ENCODE data around the gene PHOSPHO2.

The PHOSPHO2 gene, protein sequence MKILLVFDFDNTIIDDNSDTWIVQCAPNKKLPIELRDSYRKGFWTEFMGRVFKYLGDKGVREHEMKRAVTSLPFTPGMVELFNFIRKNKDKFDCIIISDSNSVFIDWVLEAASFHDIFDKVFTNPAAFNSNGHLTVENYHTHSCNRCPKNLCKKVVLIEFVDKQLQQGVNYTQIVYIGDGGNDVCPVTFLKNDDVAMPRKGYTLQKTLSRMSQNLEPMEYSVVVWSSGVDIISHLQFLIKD

GRCh38 chr2:169694113-169694893 lies at the start of gene PHOSPHO2, which contains the start of gene CFAP210:
Gene PHOSPHO2 (plus strand): TSS chr2:169694469. CDS start chr2:169700972, 6,503 bp downstream.
Gene CFAP210 (minus strand): TSS chr2:169694405. CDS start chr2:169694327, 78 bp downstream.
- peaks cover 0 to 26% (median 22%) of the 10 kb centered on the region in 5 donors for H3K4me1 ChIP-seq (ENCODE audit: control insufficient read depth in 5 of 5, insufficient read depth in 5 of 5, low read length in 5 of 5)
- H3K27me3 ChIP-seq (ENCODE audit: control insufficient read depth in 5 of 5, insufficient read depth in 4 of 5, low read length in 5 of 5): no peaks in the 10 kb centered on the region
- peak within 1 kb of the TSS; percentile 0 to 92 (median 91) for H3K9ac ChIP-seq (ENCODE audit: low read length in 5 of 5)
- no peaks in the 10 kb centered on the region for H3K9me3 ChIP-seq (ENCODE audit: control insufficient read depth in 5 of 5, low read length in 5 of 5)
- peaks cover 0 to 2% (median 2%) of the 10 kb centered on the region in 5 donors for H3K36me3 ChIP-seq (ENCODE audit: control insufficient read depth in 5 of 5, insufficient read depth in 5 of 5, low read length in 5 of 5)
- H3K4me3 ChIP-seq (ENCODE audit: low read depth in 1 of 5, low read length in 5 of 5): peak within 1 kb of the TSS; percentile 78 to 95 (median 91)
- peak within 1 kb of the TSS; percentile 58 for H3K27ac ChIP-seq (ENCODE audit: low read depth, low read length)

GRCh38 chr2:169647496-169647895 lies 46.8 kb upstream of the PHOSPHO2 start:
- Histone ChIP-seq H3K36me3 (ENCODE audit: control insufficient read depth in 5 of 5, insufficient read depth in 5 of 5, low read length in 5 of 5) (no peaks in the 10 kb centered on the region), H3K4me1 (ENCODE audit: control insufficient read depth in 5 of 5, insufficient read depth in 5 of 5, low read length in 5 of 5) (no peaks in the 10 kb centered on the region), H3K9ac (ENCODE audit: low read length in 5 of 5) (no peak overlapping the region), H3K27me3 (ENCODE audit: control insufficient read depth in 5 of 5, insufficient read depth in 4 of 5, low read length in 5 of 5) (no peaks in the 10 kb centered on the region), H3K27ac (ENCODE audit: low read depth, low read length) (no peak overlapping the region), H3K9me3 (ENCODE audit: control insufficient read depth in 5 of 5, low read length in 5 of 5) (no peaks in the 10 kb centered on the region), H3K4me3 (ENCODE audit: low read depth in 1 of 5, low read length in 5 of 5) (no peak overlapping the region)

DNA sequence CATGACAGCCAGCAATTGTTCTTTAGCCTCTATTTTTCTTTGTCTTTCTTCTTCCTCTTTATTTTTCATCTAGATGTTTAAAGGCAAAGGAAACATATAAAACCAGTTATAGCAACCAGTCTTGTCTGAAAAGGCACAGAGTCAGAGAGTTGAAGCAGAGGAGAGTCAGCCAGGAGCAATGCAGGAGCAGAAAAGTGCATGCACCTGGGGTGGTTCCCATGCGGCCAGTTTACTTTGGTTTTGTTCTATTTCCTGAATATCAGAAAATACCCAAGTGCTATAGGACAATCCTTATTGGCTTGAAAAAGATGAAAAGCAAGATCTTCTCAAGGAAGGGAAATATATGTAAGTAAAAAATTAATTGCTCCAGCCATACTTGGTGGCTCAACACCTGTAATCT lies 45.0 kb upstream of the PHOSPHO2 start:
- no peak overlapping the region for H3K27ac ChIP-seq (ENCODE audit: low read depth, low read length)
- H3K9me3 ChIP-seq (ENCODE audit: control insufficient read depth in 5 of 5, low read length in 5 of 5): no peaks in the 10 kb centered on the region
- H3K36me3 ChIP-seq (ENCODE audit: control insufficient read depth in 5 of 5, insufficient read depth in 5 of 5, low read length in 5 of 5): no peaks in the 10 kb centered on the region
- H3K27me3 ChIP-seq (ENCODE audit: control insufficient read depth in 5 of 5, insufficient read depth in 4 of 5, low read length in 5 of 5): no peaks in the 10 kb centered on the region
- H3K4me3 ChIP-seq (ENCODE audit: low read depth in 1 of 5, low read length in 5 of 5): no peak overlapping the region
- no peaks in the 10 kb centered on the region for H3K4me1 ChIP-seq (ENCODE audit: control insufficient read depth in 5 of 5, insufficient read depth in 5 of 5, low read length in 5 of 5)
- H3K9ac ChIP-seq (ENCODE audit: low read length in 5 of 5): no peak overlapping the region

DNA sequence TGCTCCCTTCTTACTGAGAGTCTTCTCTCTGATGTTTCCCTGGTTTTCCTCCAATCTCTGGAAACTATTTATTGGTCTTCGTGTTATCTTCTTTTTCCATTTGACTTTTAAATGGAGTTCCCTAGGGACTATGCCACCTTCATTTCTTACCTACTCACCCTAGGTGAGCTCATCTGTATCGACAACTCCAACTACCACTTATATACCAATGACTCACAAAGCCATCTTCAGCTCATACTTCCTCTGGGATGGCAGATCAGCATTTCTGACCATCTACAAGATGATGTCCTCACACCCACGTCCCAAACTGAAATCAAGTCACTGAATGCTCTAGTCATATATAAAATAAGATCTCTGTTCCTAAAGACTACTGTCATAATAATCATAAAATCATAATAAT lies 40.6 kb upstream of the PHOSPHO2 start:
- Histone ChIP-seq H3K9me3 (ENCODE audit: control insufficient read depth in 5 of 5, low read length in 5 of 5) (no peaks in the 10 kb centered on the region), H3K27ac (ENCODE audit: low read depth, low read length) (no peak overlapping the region), H3K36me3 (ENCODE audit: control insufficient read depth in 5 of 5, insufficient read depth in 5 of 5, low read length in 5 of 5) (no peaks in the 10 kb centered on the region), H3K4me3 (ENCODE audit: low read depth in 1 of 5, low read length in 5 of 5) (no peak overlapping the region), H3K4me1 (ENCODE audit: control insufficient read depth in 5 of 5, insufficient read depth in 5 of 5, low read length in 5 of 5) (no peaks in the 10 kb centered on the region), H3K9ac (ENCODE audit: low read length in 5 of 5) (no peak overlapping the region), H3K27me3 (ENCODE audit: control insufficient read depth in 5 of 5, insufficient read depth in 4 of 5, low read length in 5 of 5) (no peaks in the 10 kb centered on the region)

DNA sequence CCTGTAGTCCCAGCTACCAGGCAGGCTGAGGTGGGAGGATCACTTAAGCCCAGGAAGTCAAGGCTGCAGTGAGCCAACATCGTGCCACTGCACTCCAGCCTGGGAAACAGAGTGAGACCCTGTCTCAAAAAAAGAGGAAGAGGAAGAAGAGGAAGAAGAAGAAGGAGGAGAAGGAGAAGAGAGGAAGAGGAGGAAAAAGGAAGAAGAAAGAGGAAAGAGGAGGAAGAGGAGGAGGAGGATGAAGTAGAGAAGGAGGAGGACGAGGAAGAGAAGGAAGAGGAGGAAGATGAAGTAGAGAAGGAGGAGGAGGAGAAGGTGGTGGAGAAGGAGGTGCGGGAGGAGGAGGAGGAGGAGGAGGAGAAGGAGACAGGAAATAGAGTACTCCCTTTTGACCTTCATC lies 38.1 kb upstream of the PHOSPHO2 start:
- Histone ChIP-seq H3K27ac (ENCODE audit: low read depth, low read length) (no peak overlapping the region), H3K27me3 (ENCODE audit: control insufficient read depth in 5 of 5, insufficient read depth in 4 of 5, low read length in 5 of 5) (no peaks in the 10 kb centered on the region), H3K4me3 (ENCODE audit: low read depth in 1 of 5, low read length in 5 of 5) (no peak overlapping the region), H3K4me1 (ENCODE audit: control insufficient read depth in 5 of 5, insufficient read depth in 5 of 5, low read length in 5 of 5) (no peaks in the 10 kb centered on the region), H3K36me3 (ENCODE audit: control insufficient read depth in 5 of 5, insufficient read depth in 5 of 5, low read length in 5 of 5) (no peaks in the 10 kb centered on the region), H3K9ac (ENCODE audit: low read length in 5 of 5) (no peak overlapping the region), H3K9me3 (ENCODE audit: control insufficient read depth in 5 of 5, low read length in 5 of 5) (no peaks in the 10 kb centered on the region)

DNA sequence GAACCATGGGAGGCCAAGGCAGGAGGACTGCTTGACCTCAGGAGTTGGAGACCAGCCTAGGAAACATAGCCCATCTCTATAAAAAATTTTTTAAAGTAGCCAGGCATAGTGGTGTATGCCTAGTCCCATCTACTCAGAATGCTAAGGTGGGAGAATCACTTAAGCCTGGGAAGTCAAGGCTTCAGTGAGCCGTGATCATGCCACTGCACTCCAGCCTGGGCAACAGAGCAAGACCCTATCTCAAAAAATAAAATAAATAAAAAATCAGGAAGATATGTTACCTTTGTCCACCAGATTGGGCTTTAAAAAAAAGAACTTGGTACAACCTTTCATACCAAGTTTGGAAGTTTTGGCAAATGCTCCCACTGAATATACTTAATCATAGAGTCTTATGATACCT lies 35.4 kb upstream of the PHOSPHO2 start:
- H3K4me3 ChIP-seq (ENCODE audit: low read depth in 1 of 5, low read length in 5 of 5): no peak overlapping the region
- H3K9ac ChIP-seq (ENCODE audit: low read length in 5 of 5): no peak overlapping the region
- H3K9me3 ChIP-seq (ENCODE audit: control insufficient read depth in 5 of 5, low read length in 5 of 5): no peaks in the 10 kb centered on the region
- H3K36me3 ChIP-seq (ENCODE audit: control insufficient read depth in 5 of 5, insufficient read depth in 5 of 5, low read length in 5 of 5): no peaks in the 10 kb centered on the region
- H3K27me3 ChIP-seq (ENCODE audit: control insufficient read depth in 5 of 5, insufficient read depth in 4 of 5, low read length in 5 of 5): no peaks in the 10 kb centered on the region
- no peak overlapping the region for H3K27ac ChIP-seq (ENCODE audit: low read depth, low read length)
- H3K4me1 ChIP-seq (ENCODE audit: control insufficient read depth in 5 of 5, insufficient read depth in 5 of 5, low read length in 5 of 5): no peaks in the 10 kb centered on the region

- Histone ChIP-seq H3K27ac (ENCODE audit: low read depth, low read length) (no peak overlapping the region), H3K9me3 (ENCODE audit: control insufficient read depth in 5 of 5, low read length in 5 of 5) (no peaks in the 10 kb centered on the region), H3K9ac (ENCODE audit: low read length in 5 of 5) (no peak overlapping the region), H3K4me1 (ENCODE audit: control insufficient read depth in 5 of 5, insufficient read depth in 5 of 5, low read length in 5 of 5) (no peaks in the 10 kb centered on the region), H3K4me3 (ENCODE audit: low read depth in 1 of 5, low read length in 5 of 5) (no peak overlapping the region), H3K36me3 (ENCODE audit: control insufficient read depth in 5 of 5, insufficient read depth in 5 of 5, low read length in 5 of 5) (no peaks in the 10 kb centered on the region), H3K27me3 (ENCODE audit: control insufficient read depth in 5 of 5, insufficient read depth in 4 of 5, low read length in 5 of 5) (no peaks in the 10 kb centered on the region)
Measured at GRCh38 chr2:169659320-169659719, 34.9 kb upstream of the PHOSPHO2 start.

DNA sequence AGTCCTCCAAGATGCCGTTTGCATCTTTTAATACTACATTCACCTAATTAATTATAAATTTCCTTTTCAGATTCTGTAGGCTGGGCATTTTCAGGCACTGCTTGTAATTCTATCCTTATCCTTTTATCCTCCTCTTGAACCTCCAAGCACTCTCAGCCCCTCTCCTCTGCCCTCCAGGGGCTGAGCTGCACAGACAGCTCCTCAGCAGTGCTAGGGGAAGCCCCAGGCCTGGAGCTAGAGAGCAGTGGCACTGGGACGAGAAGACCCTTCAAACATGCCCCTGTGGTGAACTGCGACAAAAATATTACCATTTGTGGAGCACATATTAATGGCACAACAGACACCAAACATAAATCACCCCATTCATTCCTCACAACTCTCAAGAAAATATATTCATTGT lies 33.0 kb upstream of the PHOSPHO2 start:
- no peaks in the 10 kb centered on the region for H3K27me3 ChIP-seq (ENCODE audit: control insufficient read depth in 5 of 5, insufficient read depth in 4 of 5, low read length in 5 of 5)
- H3K36me3 ChIP-seq (ENCODE audit: control insufficient read depth in 5 of 5, insufficient read depth in 5 of 5, low read length in 5 of 5): no peaks in the 10 kb centered on the region
- H3K9ac ChIP-seq (ENCODE audit: low read length in 5 of 5): no peak overlapping the region
- H3K4me3 ChIP-seq (ENCODE audit: low read depth in 1 of 5, low read length in 5 of 5): no peak overlapping the region
- no peaks in the 10 kb centered on the region for H3K4me1 ChIP-seq (ENCODE audit: control insufficient read depth in 5 of 5, insufficient read depth in 5 of 5, low read length in 5 of 5)
- no peak overlapping the region for H3K27ac ChIP-seq (ENCODE audit: low read depth, low read length)
- no peaks in the 10 kb centered on the region for H3K9me3 ChIP-seq (ENCODE audit: control insufficient read depth in 5 of 5, low read length in 5 of 5)

GRCh38 chr2:169662744-169663143 lies 31.5 kb upstream of the PHOSPHO2 start:
- no peaks in the 10 kb centered on the region for H3K9me3 ChIP-seq (ENCODE audit: control insufficient read depth in 5 of 5, low read length in 5 of 5)
- no peaks in the 10 kb centered on the region for H3K36me3 ChIP-seq (ENCODE audit: control insufficient read depth in 5 of 5, insufficient read depth in 5 of 5, low read length in 5 of 5)
- no peaks in the 10 kb centered on the region for H3K4me1 ChIP-seq (ENCODE audit: control insufficient read depth in 5 of 5, insufficient read depth in 5 of 5, low read length in 5 of 5)
- H3K4me3 ChIP-seq (ENCODE audit: low read depth in 1 of 5, low read length in 5 of 5): no peak overlapping the region
- H3K27ac ChIP-seq (ENCODE audit: low read depth, low read length): no peak overlapping the region
- no peak overlapping the region for H3K9ac ChIP-seq (ENCODE audit: low read length in 5 of 5)
- no peaks in the 10 kb centered on the region for H3K27me3 ChIP-seq (ENCODE audit: control insufficient read depth in 5 of 5, insufficient read depth in 4 of 5, low read length in 5 of 5)

DNA sequence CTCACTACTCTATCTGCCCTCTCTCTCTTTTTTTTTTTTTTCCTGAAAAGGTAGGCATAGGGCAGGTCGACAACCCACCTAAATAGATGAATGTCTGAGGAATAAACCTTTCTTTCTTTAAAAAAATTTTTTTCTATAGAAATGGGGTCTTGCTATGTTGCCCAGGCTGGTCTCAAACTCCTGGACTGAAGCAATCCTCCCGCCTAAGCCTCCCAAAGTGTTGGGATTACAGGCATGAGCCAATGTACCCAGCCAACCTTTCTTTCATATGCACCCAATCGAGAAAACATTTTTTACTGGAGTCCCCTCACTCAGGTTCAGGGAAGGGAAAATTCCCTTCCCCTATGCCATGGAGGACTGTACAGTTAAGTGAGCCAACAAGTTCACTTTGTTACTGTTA lies 31.0 kb upstream of the PHOSPHO2 start:
- Histone ChIP-seq H3K36me3 (ENCODE audit: control insufficient read depth in 5 of 5, insufficient read depth in 5 of 5, low read length in 5 of 5) (no peaks in the 10 kb centered on the region), H3K27me3 (ENCODE audit: control insufficient read depth in 5 of 5, insufficient read depth in 4 of 5, low read length in 5 of 5) (no peaks in the 10 kb centered on the region), H3K27ac (ENCODE audit: low read depth, low read length) (no peak overlapping the region)

More for the DNA sequence above, 31.0 kb upstream of the PHOSPHO2 start:
- no peak overlapping the region for H3K9ac ChIP-seq (ENCODE audit: low read length in 5 of 5)
- H3K4me3 ChIP-seq (ENCODE audit: low read depth in 1 of 5, low read length in 5 of 5): no peak overlapping the region
- no peaks in the 10 kb centered on the region for H3K9me3 ChIP-seq (ENCODE audit: control insufficient read depth in 5 of 5, low read length in 5 of 5)
- H3K4me1 ChIP-seq (ENCODE audit: control insufficient read depth in 5 of 5, insufficient read depth in 5 of 5, low read length in 5 of 5): no peaks in the 10 kb centered on the region

Data from subcutaneous abdominal adipose tissue (tissue), 5 donors.